Astrocyte of the spinal cord (primary cell): Measurements from ENCODE around the gene KCNAB3.

ENCODE experiments used
- DNase-seq: peaks from one replicate; pipeline ENCODE4 v3.0.0; 2011; ENCODE audit warnings: low read depth, low spot score
- H3K4me3 ChIP-seq: 2 replicates; pipeline ENCODE4 v1.5.1; 2011; ENCODE audit warnings: low read depth, mild to moderate bottlenecking, low read length, moderate library complexity
- in situ Hi-C: cut with HindIII; loops from 2 replicates; pipeline ENCODE4 v1.10.0; 2017; ENCODE audit warnings: low sequenced_read_pairs
- TF ChIP-seq, protein P1 (sequence below): IDR thresholded peaks from 2 replicates; pipeline ENCODE4 v1.5.1; 2012; ENCODE audit warnings: low read depth, mild to moderate bottlenecking, low read length, inconsistent platforms

Gene KCNAB3

DNA sequence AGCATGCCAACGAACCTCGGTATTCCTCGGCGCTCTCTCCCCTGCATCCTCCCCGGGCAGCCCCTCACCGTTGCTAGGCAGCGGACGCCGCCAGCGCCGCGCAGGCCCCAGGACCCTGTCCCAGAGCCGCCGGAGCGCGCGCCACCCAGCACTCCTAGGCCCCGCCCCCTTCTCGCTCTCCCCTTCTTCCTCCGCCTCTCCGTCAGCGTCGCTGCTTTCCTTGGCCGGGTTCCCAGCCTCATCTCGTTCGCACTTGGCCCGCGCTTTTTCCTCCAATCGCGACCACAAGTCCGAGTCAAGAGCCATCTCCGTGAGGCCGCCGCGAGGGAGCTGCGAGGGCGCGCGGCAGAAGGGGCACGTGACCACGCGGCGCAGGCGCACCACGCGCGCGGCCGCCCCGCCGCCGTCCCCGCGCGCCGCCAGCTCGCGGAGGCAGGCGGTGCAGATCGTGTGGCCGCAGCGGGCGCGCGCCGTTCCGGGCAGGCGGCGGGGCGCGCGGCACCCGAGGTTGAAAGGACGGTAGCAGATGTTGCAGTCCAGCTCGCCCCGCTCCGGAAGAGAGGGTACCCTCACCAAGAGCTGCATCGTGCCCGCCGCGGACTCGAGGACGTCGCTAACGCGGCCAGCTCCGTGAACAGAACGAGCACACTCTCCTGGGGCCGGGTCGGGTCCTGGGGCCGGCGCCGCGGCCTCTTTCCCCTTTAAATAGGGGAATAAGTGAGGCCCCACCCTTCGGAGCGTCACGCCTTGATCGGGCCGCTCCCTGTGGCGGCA, 13.9 kb downstream of the KCNAB3 start, which contains the start of gene RNF227:
Gene RNF227 (minus strand): TSS at position 679 of the 774 bp plus-strand sequence. CDS start 94 bp downstream, at position 585.
- in situ Hi-C loops = no loop called here
- peak within 1 kb of the TSS; percentile 48 for H3K4me3 ChIP-seq
- TF ChIP-seq, protein P1, sequence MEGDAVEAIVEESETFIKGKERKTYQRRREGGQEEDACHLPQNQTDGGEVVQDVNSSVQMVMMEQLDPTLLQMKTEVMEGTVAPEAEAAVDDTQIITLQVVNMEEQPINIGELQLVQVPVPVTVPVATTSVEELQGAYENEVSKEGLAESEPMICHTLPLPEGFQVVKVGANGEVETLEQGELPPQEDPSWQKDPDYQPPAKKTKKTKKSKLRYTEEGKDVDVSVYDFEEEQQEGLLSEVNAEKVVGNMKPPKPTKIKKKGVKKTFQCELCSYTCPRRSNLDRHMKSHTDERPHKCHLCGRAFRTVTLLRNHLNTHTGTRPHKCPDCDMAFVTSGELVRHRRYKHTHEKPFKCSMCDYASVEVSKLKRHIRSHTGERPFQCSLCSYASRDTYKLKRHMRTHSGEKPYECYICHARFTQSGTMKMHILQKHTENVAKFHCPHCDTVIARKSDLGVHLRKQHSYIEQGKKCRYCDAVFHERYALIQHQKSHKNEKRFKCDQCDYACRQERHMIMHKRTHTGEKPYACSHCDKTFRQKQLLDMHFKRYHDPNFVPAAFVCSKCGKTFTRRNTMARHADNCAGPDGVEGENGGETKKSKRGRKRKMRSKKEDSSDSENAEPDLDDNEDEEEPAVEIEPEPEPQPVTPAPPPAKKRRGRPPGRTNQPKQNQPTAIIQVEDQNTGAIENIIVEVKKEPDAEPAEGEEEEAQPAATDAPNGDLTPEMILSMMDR = no peak
- DNase-seq = peak; percentile 97

DNA sequence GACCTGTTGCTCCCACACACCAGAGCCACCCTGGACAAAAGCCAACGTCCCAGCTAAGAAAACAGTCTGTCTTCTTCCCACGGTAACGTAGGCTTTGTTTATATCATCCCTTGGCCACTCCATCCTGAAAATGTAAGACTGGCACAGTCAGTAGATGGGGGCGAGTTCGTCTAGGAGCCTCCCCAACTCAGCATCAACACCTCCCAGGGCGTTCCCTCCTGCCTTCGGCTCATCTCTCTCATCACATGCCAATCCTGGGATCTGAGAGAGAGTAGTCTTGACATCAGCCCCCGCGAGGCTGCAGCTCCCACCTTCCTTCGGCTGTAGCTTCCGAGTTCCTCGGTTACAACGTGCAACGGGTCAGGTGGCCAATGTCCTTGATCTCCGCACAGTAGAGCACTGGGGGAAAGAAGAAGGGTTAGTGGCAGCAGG, 14.5 kb downstream of the KCNAB3 start:
- TF ChIP-seq, protein P1 = no peak
- DNase-seq = no peak
- H3K4me3 ChIP-seq = peak overlapping the region; percentile 48
- in situ Hi-C loops = no loop called here

DNA sequence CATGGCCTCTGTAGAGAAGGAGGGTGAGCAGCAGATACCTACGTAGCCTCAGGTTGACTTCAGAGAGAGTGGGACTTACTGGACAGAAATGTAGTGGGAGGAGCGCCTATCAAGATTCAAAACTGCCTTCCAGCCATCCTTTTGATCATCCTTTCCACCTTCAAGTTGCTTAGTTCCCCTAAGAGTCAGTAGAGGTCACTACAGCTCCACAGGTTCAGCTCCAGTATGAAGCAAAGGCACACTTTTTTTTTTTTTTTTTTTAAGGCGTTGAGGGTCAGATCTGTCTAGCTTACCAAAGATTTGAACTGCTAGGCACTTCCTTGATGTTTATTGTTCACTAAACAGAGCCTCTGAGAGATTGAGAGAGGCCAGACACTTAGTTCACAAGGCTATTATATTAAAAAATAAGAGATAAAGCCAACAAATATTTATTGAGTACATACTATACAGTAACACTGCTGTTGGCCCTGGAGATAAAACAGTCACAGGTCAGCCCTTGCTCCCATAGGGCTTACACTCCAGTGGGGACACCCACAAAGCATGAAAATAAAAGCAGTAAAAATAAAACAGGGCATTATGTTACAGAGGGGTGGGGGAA, 16.6 kb downstream of the KCNAB3 start:
- DNase-seq = peak; percentile 73
- no peak overlapping the region for H3K4me3 ChIP-seq
- in situ Hi-C loops = no loop called here
- TF ChIP-seq, protein P1 = peak; percentile 75

DNA sequence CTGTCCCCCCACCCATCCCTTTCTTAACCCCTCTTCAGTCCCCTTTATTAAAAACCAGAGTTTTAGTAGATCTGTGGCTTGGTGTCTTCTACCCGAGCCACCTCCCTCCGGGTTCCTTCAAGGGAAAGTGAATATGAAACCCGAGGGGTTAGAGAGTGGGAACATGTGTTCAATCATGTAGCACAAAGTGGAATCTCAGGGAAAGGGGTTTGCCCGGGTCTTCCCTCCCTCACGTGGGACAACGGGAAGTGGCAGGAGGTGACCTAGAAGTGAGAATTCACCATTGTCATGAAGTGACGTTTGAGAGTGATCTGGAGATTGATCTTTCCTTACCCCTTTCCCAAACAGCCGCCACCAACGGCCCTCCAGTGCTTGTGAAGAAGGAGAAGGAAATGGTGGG, 18.5 kb downstream of the KCNAB3 start:
- no peak for DNase-seq
- in situ Hi-C loops = no loop called here
- H3K4me3 ChIP-seq = no peak overlapping the region
- TF ChIP-seq, protein P1 = no peak

DNA sequence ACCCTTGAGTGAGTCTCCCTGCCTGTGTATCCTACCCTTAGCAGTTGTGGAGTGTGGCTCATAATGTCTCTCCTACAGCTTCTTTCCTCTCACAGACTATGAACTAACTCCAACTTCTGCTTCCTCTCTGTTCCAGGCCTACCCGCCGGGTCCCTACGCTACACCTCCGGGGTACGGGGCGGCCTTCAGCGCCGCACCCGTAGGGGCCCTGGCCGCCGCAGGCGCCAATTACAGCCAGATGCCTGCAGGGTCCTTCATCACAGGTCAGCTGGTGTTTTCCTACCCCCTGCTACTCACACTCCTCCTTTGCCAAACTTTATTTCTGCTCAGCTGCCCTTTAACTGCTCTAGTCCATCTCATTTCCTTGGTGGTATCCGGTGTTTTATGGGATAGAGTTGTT, 18.9 kb downstream of the KCNAB3 start:
- TF ChIP-seq, protein P1 = no peak
- no peak for DNase-seq
- no peak overlapping the region for H3K4me3 ChIP-seq
- in situ Hi-C loops = no loop called here

DNA sequence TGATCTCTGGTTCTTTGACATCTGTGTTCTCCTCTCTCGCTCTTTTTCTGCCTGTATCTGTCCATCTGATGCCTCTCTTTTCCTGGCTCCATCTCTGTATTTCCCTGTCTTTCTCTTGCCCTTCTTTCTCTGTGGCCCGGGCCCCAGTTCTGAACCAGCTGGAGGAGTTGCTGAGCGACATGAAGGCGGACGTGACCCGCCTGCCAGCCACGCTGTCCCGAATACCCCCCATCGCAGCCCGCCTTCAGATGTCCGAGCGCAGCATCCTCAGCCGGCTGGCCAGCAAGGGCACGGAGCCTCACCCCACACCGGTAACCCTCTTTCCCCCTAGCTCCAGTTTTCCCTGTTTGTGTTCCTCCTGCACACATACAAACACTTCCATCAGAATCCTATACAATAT, 19.4 kb downstream of the KCNAB3 start:
- no peak overlapping the region for H3K4me3 ChIP-seq
- in situ Hi-C loops = no loop called here

More for the DNA sequence above, 19.4 kb downstream of the KCNAB3 start:
- DNase-seq = no peak
- TF ChIP-seq, protein P1 = no peak
